T-cell (primary cell): Measurements from ENCODE around the gene ALDH4A1. TPM values are rescaled to one million over a fixed set of nuclear protein-coding genes. Genes with fewer than 3 reads are reported as not detected.
"Not testable (repeated sequence)": the region's sequence is repeated elsewhere in the genome, so short reads cannot be mapped to it uniquely, and the experiment has no call there.

Experiments used
- ATAC-seq, 4 experiments: fragments of 200-7000 bp in 3 of 4; fragments of 150-1000 bp in 1 of 4; cut with Tn5 transposase; replicated peaks in 1 of 4; 1 replicate in 3 of 4; 2 replicates in 1 of 4; pipeline ENCODE4 v1.10.0; 2021; ENCODE audit warnings: moderate library complexity in 3 of 4, mild to moderate bottlenecking in 2 of 4, moderate number of reproducible peaks in 1 of 4
- CTCF ChIA-PET, 2 donors: fragments of 300-600 bp; sonication (Branson Sonifier 250); formaldehyde crosslinking; loops; one replicate each; lab custom pipeline; 2022; ENCODE audit warnings: antibody characterized with exemption in 2 of 2; lab: Charles Lee
- POLR2A ChIA-PET, 2 donors: fragments of 300-600 bp; sonication (Branson Sonifier 250); formaldehyde crosslinking; loops; one replicate each; lab custom pipeline; 2022; ENCODE audit warnings: antibody characterized with exemption in 2 of 2; lab: Charles Lee
- DNase-seq, 35 experiments: peaks; one replicate each; pipeline versions ENCODE4 v3.0.0 to v3.0.0-alpha.2; 2013 to 2023
- H3K27ac ChIP-seq: one replicate; pipeline ENCODE4 v1.5.1; 2013; ENCODE audit warnings: low read length
- H3K27me3 ChIP-seq, 2 experiments: replicated peaks in 1 of 2; 1 replicate in 1 of 2; 2 replicates in 1 of 2; pipeline versions ENCODE4 v1.6.1 to v1.7.0; 2013; ENCODE audit warnings: low read length in 1 of 2, mixed read lengths in 1 of 2; ENCODE audit not compliant: control insufficient read depth in 2 of 2, insufficient read depth in 2 of 2; ENCODE audit errors: extremely low read depth in 1 of 2
- H3K36me3 ChIP-seq, 2 donors: 1 replicate in 1 of 2; 2 replicates in 1 of 2; pipeline versions ENCODE4 v1.6.1 to v1.7.0; 2013; ENCODE audit warnings: low read length in 1 of 2; ENCODE audit not compliant: control insufficient read depth in 2 of 2, insufficient read depth in 1 of 2; ENCODE audit errors: extremely low read depth in 1 of 2
- H3K4me1 ChIP-seq, 2 experiments: 1 replicate in 1 of 2; 2 replicates in 1 of 2; pipeline versions ENCODE4 v1.6.1 to v1.7.0; 2013; ENCODE audit warnings: low read length in 2 of 2, mixed read lengths in 1 of 2; ENCODE audit not compliant: insufficient read depth in 2 of 2, control insufficient read depth in 1 of 2; ENCODE audit errors: extremely low read depth in 1 of 2
- H3K4me3 ChIP-seq, 2 donors: 1 replicate in 1 of 2; 2 replicates in 1 of 2; pipeline versions ENCODE4 v1.5.1 to v1.7.0; 2013; ENCODE audit warnings: mild to moderate bottlenecking in 2 of 2, low read length in 1 of 2, moderate library complexity in 1 of 2; ENCODE audit not compliant: control insufficient read depth in 1 of 2; ENCODE audit errors: extremely low read depth in 1 of 2
- H3K9me3 ChIP-seq: 2 replicates; pipeline ENCODE4 v1.7.0; 2013
- H3K27ac Mint-ChIP-seq, 2 donors: one replicate each; pipeline ENCODE4 v1.8.0; 2020 to 2021; ENCODE audit warnings: mild to moderate bottlenecking in 2 of 2, mixed read lengths in 2 of 2
- H3K27me3 Mint-ChIP-seq, 2 donors: one replicate each; pipeline ENCODE4 v1.8.0; 2021 to 2022; ENCODE audit warnings: mixed read lengths in 2 of 2
- H3K36me3 Mint-ChIP-seq: one replicate; pipeline ENCODE4 v1.8.0; 2021; ENCODE audit warnings: mixed read lengths
- H3K4me1 Mint-ChIP-seq, 3 donors: one replicate each; pipeline ENCODE4 v1.8.0; 2020 to 2022; ENCODE audit warnings: mixed read lengths in 3 of 3, mild to moderate bottlenecking in 1 of 3
- H3K4me3 Mint-ChIP-seq, 3 donors: one replicate each; pipeline ENCODE4 v1.8.0; 2020 to 2022; ENCODE audit warnings: mild to moderate bottlenecking in 3 of 3, mixed read lengths in 3 of 3, moderate library complexity in 3 of 3
- H3K9me3 Mint-ChIP-seq, 3 donors: one replicate each; pipeline ENCODE4 v1.8.0; 2020 to 2022; ENCODE audit warnings: mixed read lengths in 3 of 3
- WGBS: methylation state at CpG from one replicate; pipeline ENCODE4 v1.1.5; 2013; ENCODE audit warnings: missing lambda C conversion rate; ENCODE audit not compliant: insufficient coverage; 5-methylcytosine and 5-hydroxymethylcytosine counted together
- total RNA-seq, 35 experiments: library from RNA in 6 of 35; stranded (reverse) in 6 of 35; fragments of 120-200 nt in 1 of 35; gene quantifications; one replicate each; pipeline versions ENCODE4 v1.2.1 to v1.2.4 and lab custom pipeline; 2013 to 2026

ALDH4A1 gene
- total RNA-seq, 5 donors from 2014 or later (not counting 1 experiment from before 2014, with no cell fraction given): 0.85 to 2.8 (median 2.2) TPM

GRCh38 chr1:18836654-18837053 lies 65.7 kb downstream of the ALDH4A1 start:
- H3K27me3 ChIP-seq: peaks cover 0 to 52% of the 10 kb centered on the region in 2 experiments
- 55% methylated on average over 4 of the region's 5 CpGs for WGBS
- H3K27me3 Mint-ChIP-seq: peaks cover 18 to 25% of the 10 kb centered on the region in 2 donors
- ATAC-seq (no peak), DNase-seq (no peak)
- ChIA-PET POLR2A (no interaction called here), CTCF (interaction anchor here in 1 of 2 donors (1.0 kb wide), 1 partner anchor 240 kb away, joined by 3 read pairs; no protein-coding TSS in a partner anchor)
- H3K9me3 ChIP-seq: no peaks in the 10 kb centered on the region
- no peaks in the 10 kb centered on the region for H3K36me3 ChIP-seq
- no peak overlapping the region for H3K27ac ChIP-seq
- H3K4me3 ChIP-seq: no peak overlapping the region
- no peaks in the 10 kb centered on the region for H3K9me3 Mint-ChIP-seq
- no peak overlapping the region for H3K4me3 Mint-ChIP-seq
- H3K4me1 ChIP-seq: no peaks in the 10 kb centered on the region
- no peak overlapping the region for H3K27ac Mint-ChIP-seq
- H3K4me1 Mint-ChIP-seq: no peaks in the 10 kb centered on the region
- H3K36me3 Mint-ChIP-seq: no peaks in the 10 kb centered on the region

DNA sequence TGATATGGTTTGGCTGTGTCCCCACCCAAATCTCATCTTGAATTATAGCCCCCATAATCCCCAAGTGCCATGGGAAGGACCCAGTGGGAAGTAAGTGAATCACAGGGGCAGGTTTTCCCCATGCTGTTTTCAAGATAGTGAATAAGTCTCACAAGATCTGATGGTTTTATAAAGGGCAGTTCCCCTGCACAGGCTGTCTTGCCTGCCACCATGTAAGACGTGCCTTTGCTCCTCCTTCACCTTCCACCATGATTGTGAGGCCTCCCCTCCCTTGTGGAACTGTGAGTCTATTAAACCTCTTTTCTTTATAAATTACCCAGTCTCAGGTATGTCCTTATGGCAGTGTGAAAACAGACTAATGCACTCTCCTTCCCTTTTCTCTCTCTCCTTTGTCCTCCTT lies 70.0 kb downstream of the ALDH4A1 start:
- POLR2A ChIA-PET, ATAC-seq, H3K4me1 ChIP-seq, H3K4me3 Mint-ChIP-seq, CTCF ChIA-PET, H3K36me3 Mint-ChIP-seq, H3K9me3 ChIP-seq, H3K27ac ChIP-seq, H3K4me3 ChIP-seq, H3K9me3 Mint-ChIP-seq, H3K4me1 Mint-ChIP-seq, H3K36me3 ChIP-seq, H3K27ac Mint-ChIP-seq, DNase-seq: not testable (repeated sequence)
- no CpG with 5 or more reads among the region's 1 CpG for WGBS
- H3K27me3 ChIP-seq: peaks cover 2 to 38% of the 10 kb centered on the region in 2 experiments
- peaks cover 19% of the 10 kb centered on the region in 2 donors for H3K27me3 Mint-ChIP-seq

GRCh38 chr1:18831656-18832055 lies 70.7 kb downstream of the ALDH4A1 start:
- H3K9me3 Mint-ChIP-seq: no peaks in the 10 kb centered on the region
- ChIA-PET POLR2A (no interaction called here), CTCF (no interaction called here)
- H3K27ac Mint-ChIP-seq: no peak overlapping the region
- no peak for DNase-seq
- Histone ChIP-seq H3K4me3 (no peak overlapping the region), H3K9me3 (no peaks in the 10 kb centered on the region), H3K4me1 (no peaks in the 10 kb centered on the region), H3K36me3 (no peaks in the 10 kb centered on the region), H3K27ac (no peak overlapping the region), H3K27me3 (peaks cover 2 to 41% of the 10 kb centered on the region in 2 experiments)
- no peak for ATAC-seq
- H3K27me3 Mint-ChIP-seq: peaks cover 19% of the 10 kb centered on the region in 2 donors
- 84% methylated on average over 2 of the region's 2 CpGs for WGBS
- H3K36me3 Mint-ChIP-seq: no peaks in the 10 kb centered on the region
- no peaks in the 10 kb centered on the region for H3K4me1 Mint-ChIP-seq
- no peak overlapping the region for H3K4me3 Mint-ChIP-seq

DNA sequence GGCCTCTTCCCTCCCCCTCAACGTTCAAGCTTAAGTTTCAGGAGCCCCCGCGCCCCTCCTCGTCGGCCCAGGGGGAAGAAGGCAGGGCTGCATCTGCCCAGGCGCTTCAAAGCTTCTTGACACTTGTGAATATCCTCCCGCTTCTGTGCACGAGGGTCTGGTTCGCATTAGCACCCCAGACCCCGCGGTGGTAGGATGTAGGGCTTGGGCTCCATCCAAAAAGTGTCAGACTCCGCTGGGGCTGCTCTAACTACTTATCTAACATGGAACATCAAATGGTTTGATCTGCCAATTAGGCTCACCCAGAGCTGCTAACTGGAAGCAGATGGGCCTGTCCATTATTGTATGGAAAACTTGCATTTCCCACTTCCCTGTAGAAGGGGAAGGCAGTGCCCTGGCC lies 71.8 kb downstream of the ALDH4A1 start:
- 100% methylated on average over 5 of the region's 12 CpGs for WGBS

GRCh38 chr1:18829671-18830070 lies 72.7 kb downstream of the ALDH4A1 start:
- Mint-ChIP-seq H3K27ac (no peak overlapping the region), H3K36me3 (no peaks in the 10 kb centered on the region), H3K27me3 (peaks cover 8 to 16% of the 10 kb centered on the region in 2 donors), H3K9me3 (no peaks in the 10 kb centered on the region), H3K4me3 (no peak overlapping the region), H3K4me1 (no peaks in the 10 kb centered on the region)
- no CpG with 5 or more reads among the region's 1 CpG for WGBS
- DNase-seq (no peak), ATAC-seq (no peak)
- Histone ChIP-seq H3K27me3 (peaks cover 2 to 41% of the 10 kb centered on the region in 2 experiments), H3K4me1 (no peaks in the 10 kb centered on the region), H3K36me3 (no peaks in the 10 kb centered on the region), H3K4me3 (no peak overlapping the region), H3K27ac (no peak overlapping the region), H3K9me3 (no peaks in the 10 kb centered on the region)
- ChIA-PET POLR2A (no interaction called here), CTCF (no interaction called here)

More for the DNA sequence above, 71.8 kb downstream of the ALDH4A1 start:
- no peak overlapping the region for H3K27ac Mint-ChIP-seq
- Histone ChIP-seq H3K27ac (no peak overlapping the region), H3K36me3 (no peaks in the 10 kb centered on the region), H3K4me1 (no peaks in the 10 kb centered on the region), H3K27me3 (peaks cover 2 to 44% of the 10 kb centered on the region in 2 experiments), H3K4me3 (no peak overlapping the region), H3K9me3 (no peaks in the 10 kb centered on the region)
- H3K4me1 Mint-ChIP-seq: no peaks in the 10 kb centered on the region
- ATAC-seq (no peak), DNase-seq (no peak)
- H3K27me3 Mint-ChIP-seq: peaks cover 16 to 19% of the 10 kb centered on the region in 2 donors
- CTCF ChIA-PET: no interaction called here
- H3K36me3 Mint-ChIP-seq: no peaks in the 10 kb centered on the region
- no peak overlapping the region for H3K4me3 Mint-ChIP-seq
- POLR2A ChIA-PET: no interaction called here
- no peaks in the 10 kb centered on the region for H3K9me3 Mint-ChIP-seq

GRCh38 chr1:18828224-18828623 lies 74.1 kb downstream of the ALDH4A1 start:
- DNase-seq (peak in 3 of 35 experiments; percentile 6 to 21 (median 16)), ATAC-seq (no peak)

GRCh38 chr1:18823438-18823837 lies 78.9 kb downstream of the ALDH4A1 start:
- CTCF ChIA-PET: no interaction called here
- WGBS: 92% methylated on average over 6 of the region's 6 CpGs
- DNase-seq (no peak), ATAC-seq (no peak)
- Histone ChIP-seq H3K4me3 (no peak overlapping the region), H3K9me3 (no peaks in the 10 kb centered on the region), H3K36me3 (no peaks in the 10 kb centered on the region), H3K4me1 (peaks cover 0 to 6% of the 10 kb centered on the region in 2 experiments), H3K27me3 (peaks cover 2 to 47% of the 10 kb centered on the region in 2 experiments), H3K27ac (no peak overlapping the region)
- Mint-ChIP-seq H3K4me1 (peaks cover 0 to 8% (median 0%) of the 10 kb centered on the region in 3 donors), H3K27me3 (peaks cover 27 to 37% of the 10 kb centered on the region in 2 donors), H3K4me3 (no peak overlapping the region), H3K36me3 (no peaks in the 10 kb centered on the region), H3K9me3 (no peaks in the 10 kb centered on the region), H3K27ac (no peak overlapping the region)
- POLR2A ChIA-PET: no interaction called here

More at GRCh38 chr1:18828224-18828623, 74.1 kb downstream of the ALDH4A1 start:
- ChIA-PET POLR2A (no interaction called here), CTCF (no interaction called here)
- no peak overlapping the region for H3K27ac ChIP-seq
- Mint-ChIP-seq H3K27me3 (peaks cover 9 to 20% of the 10 kb centered on the region in 2 donors), H3K4me3 (no peak overlapping the region), H3K4me1 (no peaks in the 10 kb centered on the region), H3K27ac (no peak overlapping the region), H3K9me3 (no peaks in the 10 kb centered on the region), H3K36me3 (no peaks in the 10 kb centered on the region)
- H3K4me3 ChIP-seq: no peak overlapping the region
- WGBS: no CpG with 5 or more reads among the region's 2 CpGs
- H3K36me3 ChIP-seq: no peaks in the 10 kb centered on the region
- H3K9me3 ChIP-seq: no peaks in the 10 kb centered on the region
- H3K27me3 ChIP-seq: peaks cover 2 to 41% of the 10 kb centered on the region in 2 experiments
- no peaks in the 10 kb centered on the region for H3K4me1 ChIP-seq
